BJ (cell line): ENCODE results near the gene DMWD. TPM values are rescaled to one million over a fixed set of nuclear protein-coding genes. Genes with fewer than 3 reads are reported as not detected.

Experiments
- CTCF ChIA-PET: fragments of 350-600 bp; formaldehyde crosslinking; extraction: SDS; loops from one replicate; lab custom pipeline; 2021; ENCODE audit warnings: antibody characterized with exemption, inconsistent platforms; lab: Yijun Ruan, JAX
- POLR2A ChIA-PET: fragments of 300-600 bp; sonication (Branson Sonifier 250); formaldehyde crosslinking; extraction: SDS; loops from one replicate; lab custom pipeline; 2021; ENCODE audit warnings: antibody characterized with exemption; lab: Charles Lee
- DNase-seq: peaks from one replicate; pipeline ENCODE4 v3.0.0-alpha.2; 2011; ENCODE audit warnings: low read depth
- H3K27me3 ChIP-seq: 2 replicates; pipeline ENCODE4 v1.6.0; 2011; ENCODE audit warnings: low read length; ENCODE audit not compliant: control insufficient read depth, insufficient read depth
- H3K36me3 ChIP-seq: 2 replicates; pipeline ENCODE4 v1.5.1; 2011; ENCODE audit warnings: low read length; ENCODE audit not compliant: control insufficient read depth, insufficient read depth
- H3K4me3 ChIP-seq: 2 replicates; pipeline ENCODE4 v1.5.1; 2011; ENCODE audit warnings: low read depth, mild to moderate bottlenecking, control low read depth, low read length
- CTCF ChIP-seq: IDR thresholded peaks from 2 replicates; pipeline ENCODE4 v1.5.1; 2011; ENCODE audit warnings: low read depth, mild to moderate bottlenecking, control low read depth, inconsistent platforms, low read length, moderate library complexity; ENCODE audit not compliant: insufficient read depth
- polyA plus RNA-seq: library from polyadenylated mRNA; depleted of rRNA; stranded (reverse); fragments of >200 nt; gene quantifications from 2 replicates; pipeline ENCODE4 v1.2.3, GENCODE V29; 2011

Gene DMWD
- polyA plus RNA-seq, 1 experiment, result 28.6 TPM

GRCh38 chr19:45764945-45765701 lies 27.5 kb downstream of the DMWD start:
- TF ChIP-seq CTCF, result no peak
- Histone ChIP-seq H3K27me3 (no peaks in the 10 kb centered on the region), H3K36me3 (peaks cover 2% of the 10 kb centered on the region), H3K4me3 (no peak overlapping the region)
- no peak for DNase-seq
- ChIA-PET CTCF (no interaction called here), POLR2A (no interaction called here)

- H3K36me3 ChIP-seq, result no peaks in the 10 kb centered on the region; the same call in 1 of the 2 replicates
- H3K27me3 ChIP-seq, result no peaks in the 10 kb centered on the region
- DNase-seq, result no peak
- no peak overlapping the region for H3K4me3 ChIP-seq
- no peak for TF ChIP-seq CTCF
- ChIA-PET CTCF (no interaction called here), POLR2A (no interaction called here)
Measured at GRCh38 chr19:45764475-45764874, 28.2 kb downstream of the DMWD start.

- ChIA-PET CTCF (interaction anchor here (0.6 to 1.2 kb wide), 2 partner anchors 19 to 71 kb away, joined by 3 read pairs; partner anchors contain the start of gene QPCTL), POLR2A (no interaction called here)
- Histone ChIP-seq H3K4me3 (no peak overlapping the region), H3K27me3 (no peaks in the 10 kb centered on the region), H3K36me3 (no peaks in the 10 kb centered on the region; the same call in 1 of the 2 replicates)
- DNase-seq, result no peak
- no peak for TF ChIP-seq CTCF
Measured at GRCh38 chr19:45763691-45764294, 28.9 kb downstream of the DMWD start.

GRCh38 chr19:45762870-45763631 lies 29.6 kb downstream of the DMWD start:
- ChIA-PET POLR2A (interaction anchor here (0.6 kb wide), 1 partner anchor 9 kb away, joined by 3 read pairs; no protein-coding TSS in a partner anchor), CTCF (interaction anchor here (0.6 to 1.2 kb wide), 3 partner anchors 18 to 71 kb away, joined by 3 read pairs; partner anchors contain the start of gene QPCTL)
- Histone ChIP-seq H3K4me3 (no peak overlapping the region), H3K36me3 (no peaks in the 10 kb centered on the region; the same call in 1 of the 2 replicates), H3K27me3 (no peaks in the 10 kb centered on the region)
- TF ChIP-seq CTCF, result no peak
- no peak for DNase-seq
